ENCODE data around the gene CIAO1.

- TF ChIP-seq CTCF (CRISPR knock-in tag; IDR thresholded peaks at IDR 0.05) (no peak), ZBTB37 (CRISPR knock-in tag; IDR thresholded peaks at IDR 0.05) (no peak), ZNF224 (CRISPR knock-in tag; IDR thresholded peaks at IDR 0.05) (no peak), GABPA (IDR thresholded peaks at IDR 0.05; ENCODE audit: low read depth, low read length) (no peak), GABPA (CRISPR knock-in tag; IDR thresholded peaks at IDR 0.05; ENCODE audit: low read depth) (no peak), EZH2 (conservative IDR thresholded peaks at IDR 0.05; ENCODE audit: low read depth, low read length) (no peak), ZNF513 (CRISPR knock-in tag; conservative IDR thresholded peaks at IDR 0.05) (no peak), TFDP2 (CRISPR knock-in tag; IDR thresholded peaks at IDR 0.05) (no peak), ZNF629 (CRISPR knock-in tag; conservative IDR thresholded peaks at IDR 0.05) (no peak), SALL1 (CRISPR knock-in tag; IDR thresholded peaks at IDR 0.05) (no peak), ZNF33A (CRISPR knock-in tag; IDR thresholded peaks at IDR 0.05; ENCODE audit: borderline replicate concordance) (no peak), HDAC2 (CRISPR knock-in tag; IDR thresholded peaks at IDR 0.05) (no peak), ZNF644 (CRISPR knock-in tag; IDR thresholded peaks at IDR 0.05; ENCODE audit: low read depth) (no peak), JUND (CRISPR knock-in tag; IDR thresholded peaks at IDR 0.05) (no peak)
Observed at GRCh38 chr2:96319396-96319795, 53.4 kb downstream of the CIAO1 start.

All from HepG2 (cell line).